Left ventricle myocardium superior (tissue), 1 donor: ENCODE data around the gene SLC23A2. TPM values are rescaled to one million over a fixed set of nuclear protein-coding genes. Genes with fewer than 3 reads are reported as not detected.

Source experiments
- ATAC-seq: fragments of 200-7000 bp; cut with Tn5 transposase; one replicate; pipeline ENCODE4 v1.9.1; 2020; ENCODE audit warnings: mild to moderate bottlenecking, moderate library complexity
- DNase-seq: peaks from one replicate; pipeline ENCODE4 v3.0.0-alpha.2; 2020
- intact Hi-C: fragments of 100-400 bp; cut with micrococcal nuclease; formaldehyde crosslinking; loops from one replicate; pipeline ENCODE4 v1.11.0; 2022
- total RNA-seq: library from RNA; stranded (reverse); fragmentation: NEBNext Ultra II Directional; extraction: Animal tissue kit (Norgen Biotek cat#: 25700); gene quantifications from one replicate; pipeline ENCODE4 v1.2.1, GENCODE V29; 2021
- donor health status: DM: no; HTN: yes; CAD: no; lungs with severe emphysema.

The SLC23A2 gene
- total RNA-seq, 1 donor from 2014 or later: 6.4 TPM

GRCh38 chr20:4813076-4813862 is 188.0 kb downstream of the SLC23A2 start:
- ATAC-seq: peak; percentile 35
- intact Hi-C loops: no loop called here
- peak; percentile 45 for DNase-seq

GRCh38 chr20:4812641-4813075 is 188.7 kb downstream of the SLC23A2 start:
- ATAC-seq (no peak), DNase-seq (no peak)
- intact Hi-C loops: no loop called here

DNA sequence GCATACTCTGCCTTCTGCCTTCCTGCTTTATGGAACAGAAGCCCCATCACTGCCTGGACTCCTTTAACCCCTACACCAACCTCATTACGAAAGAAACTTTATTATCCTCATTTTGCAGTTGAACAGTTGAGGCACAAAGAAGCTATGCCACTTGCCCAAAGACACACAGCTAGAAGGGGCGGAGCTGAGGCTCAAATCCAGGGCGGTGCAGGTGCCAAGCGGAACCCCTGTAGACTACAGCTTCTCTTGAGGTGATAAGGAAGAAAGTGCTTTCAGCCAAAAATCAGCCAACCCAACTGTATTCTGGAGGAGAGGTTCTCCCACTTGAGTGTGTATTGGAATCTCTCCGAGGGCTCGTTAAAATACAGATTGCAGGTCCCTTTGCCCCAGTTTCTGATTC is 189.1 kb downstream of the SLC23A2 start:
- intact Hi-C loops: no loop called here
- DNase-seq: no peak
- no peak for ATAC-seq

DNA sequence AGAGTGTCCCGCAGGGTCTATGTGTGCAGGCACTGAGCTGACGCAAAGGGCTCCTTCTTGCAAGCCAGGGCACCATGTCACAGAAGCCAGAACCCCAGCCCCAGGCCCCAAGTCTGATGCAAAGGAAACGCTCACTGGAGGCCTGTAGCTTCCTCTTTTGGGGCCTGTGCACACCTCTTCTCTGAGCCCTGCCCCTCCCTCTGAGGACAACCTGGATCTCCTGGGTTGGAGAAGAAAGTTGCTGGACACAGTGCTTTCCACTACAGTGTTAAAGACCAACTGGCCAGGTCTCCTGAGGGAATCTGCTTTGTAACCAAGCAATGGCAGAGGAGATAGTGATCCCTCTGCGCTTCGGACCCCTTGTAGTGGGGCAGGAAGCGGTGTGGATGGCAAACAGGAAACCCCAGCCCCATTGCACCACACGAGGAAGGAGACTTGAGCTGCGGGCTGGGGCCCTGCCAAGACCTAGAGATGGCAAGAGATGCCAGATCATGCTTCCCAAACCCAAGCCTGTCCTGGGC is 189.6 kb downstream of the SLC23A2 start:
- ATAC-seq: peak; percentile 64
- DNase-seq: peak; percentile 78
- intact Hi-C loops: no loop called here

DNA sequence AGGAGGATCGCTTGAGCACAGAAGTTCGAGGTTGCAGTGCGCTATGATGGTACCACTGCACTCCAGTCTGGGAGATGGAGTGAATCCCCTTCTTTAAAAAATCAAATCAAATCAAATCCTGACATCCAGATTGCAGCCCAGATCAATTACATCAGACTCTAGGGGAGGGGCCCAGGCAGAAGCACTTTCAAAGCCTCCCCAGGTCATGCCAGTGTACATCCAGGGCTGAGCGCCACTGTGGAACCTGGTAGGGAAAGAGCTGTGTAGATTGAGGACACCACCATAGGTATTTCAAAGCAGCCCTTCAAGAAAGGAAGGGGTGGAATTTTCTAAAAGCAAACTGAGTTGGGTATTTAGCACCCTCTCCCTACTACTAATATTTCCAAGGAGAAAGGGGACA is 190.1 kb downstream of the SLC23A2 start:
- intact Hi-C loops: no loop called here
- ATAC-seq (no peak), DNase-seq (no peak)

- ATAC-seq: no peak
- no peak for DNase-seq
- intact Hi-C loops: no loop called here
Measured at GRCh38 chr20:4810426-4811019, 190.8 kb downstream of the SLC23A2 start.

DNA sequence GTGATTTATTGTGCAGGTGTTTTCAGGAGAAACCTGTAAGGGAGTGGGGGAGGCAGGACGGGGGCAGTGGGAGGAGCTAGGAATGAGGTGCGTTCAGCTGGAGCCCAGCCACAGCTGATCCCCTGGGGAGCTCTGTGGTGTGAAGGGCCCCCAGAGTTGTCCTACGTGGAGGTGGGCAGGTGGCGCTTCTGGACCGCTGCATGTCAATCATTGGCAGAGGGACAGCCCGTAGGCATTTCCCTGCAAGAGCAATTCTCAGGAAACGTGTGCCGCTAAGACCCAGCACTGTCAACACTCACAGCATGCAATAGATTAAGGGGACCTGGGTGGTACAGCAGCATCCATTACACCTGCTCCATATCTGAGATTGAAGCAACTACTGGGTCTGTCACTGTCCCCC is 191.6 kb downstream of the SLC23A2 start:
- intact Hi-C loops: no loop called here
- ATAC-seq (no peak), DNase-seq (no peak)

GRCh38 chr20:4808872-4809271 is 192.4 kb downstream of the SLC23A2 start:
- intact Hi-C loops: no loop called here
- no peak for DNase-seq
- no peak for ATAC-seq

GRCh38 chr20:4805663-4806449 is 195.5 kb downstream of the SLC23A2 start:
- DNase-seq (no peak), ATAC-seq (no peak)
- intact Hi-C loops: no loop called here

GRCh38 chr20:4802527-4802926 is 198.8 kb downstream of the SLC23A2 start:
- intact Hi-C loops: no loop called here
- peak; percentile 27 for ATAC-seq
- no peak for DNase-seq

Other genes with a start within 250 kb of the SLC23A2 start
- 3.7 TPM for gene RASSF2, start 177.9 kb downstream of the SLC23A2 start, total RNA-seq
- gene TMEM230, start 111.6 kb upstream of the SLC23A2 start, total RNA-seq: 88.3 TPM
- gene PCNA, start 118.4 kb upstream of the SLC23A2 start, total RNA-seq: 32.6 TPM
- gene CDS2, start 125.5 kb upstream of the SLC23A2 start, total RNA-seq: 68.9 TPM